C4-2B (cell line): ENCODE measurements around the gene PCF11.

Source experiments
- ZFX ChIP-seq: fragments of 450-650 bp; IDR thresholded peaks from 2 replicates; pipeline ENCODE4 v1.6.1; 2017
- TF ChIP-seq, protein P1 (sequence below): fragments of 450-650 bp; conservative IDR thresholded peaks from 2 replicates; pipeline ENCODE4 v1.5.1; 2017; ENCODE audit warnings: mild to moderate bottlenecking

DNA sequence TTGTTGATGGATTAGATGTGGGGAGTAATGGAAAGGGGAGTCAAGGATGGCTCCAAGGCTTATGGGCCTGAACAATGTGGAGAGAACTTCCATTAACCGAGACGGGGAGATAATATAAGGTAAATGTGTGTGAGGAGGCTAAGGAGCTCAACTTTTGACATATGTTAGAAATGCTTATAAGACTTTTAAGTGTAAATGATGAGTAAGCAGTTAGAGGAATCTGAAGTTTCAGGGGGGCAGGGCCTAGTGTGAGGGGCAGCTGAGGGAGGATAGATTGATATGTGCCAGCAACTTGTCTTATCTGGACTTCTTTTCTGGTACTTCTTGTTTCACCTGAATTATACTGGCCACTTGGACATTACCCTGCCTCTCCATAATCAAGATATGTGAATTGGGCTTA lies 66.5 kb downstream of the PCF11 start:
- TF ChIP-seq, protein P1, sequence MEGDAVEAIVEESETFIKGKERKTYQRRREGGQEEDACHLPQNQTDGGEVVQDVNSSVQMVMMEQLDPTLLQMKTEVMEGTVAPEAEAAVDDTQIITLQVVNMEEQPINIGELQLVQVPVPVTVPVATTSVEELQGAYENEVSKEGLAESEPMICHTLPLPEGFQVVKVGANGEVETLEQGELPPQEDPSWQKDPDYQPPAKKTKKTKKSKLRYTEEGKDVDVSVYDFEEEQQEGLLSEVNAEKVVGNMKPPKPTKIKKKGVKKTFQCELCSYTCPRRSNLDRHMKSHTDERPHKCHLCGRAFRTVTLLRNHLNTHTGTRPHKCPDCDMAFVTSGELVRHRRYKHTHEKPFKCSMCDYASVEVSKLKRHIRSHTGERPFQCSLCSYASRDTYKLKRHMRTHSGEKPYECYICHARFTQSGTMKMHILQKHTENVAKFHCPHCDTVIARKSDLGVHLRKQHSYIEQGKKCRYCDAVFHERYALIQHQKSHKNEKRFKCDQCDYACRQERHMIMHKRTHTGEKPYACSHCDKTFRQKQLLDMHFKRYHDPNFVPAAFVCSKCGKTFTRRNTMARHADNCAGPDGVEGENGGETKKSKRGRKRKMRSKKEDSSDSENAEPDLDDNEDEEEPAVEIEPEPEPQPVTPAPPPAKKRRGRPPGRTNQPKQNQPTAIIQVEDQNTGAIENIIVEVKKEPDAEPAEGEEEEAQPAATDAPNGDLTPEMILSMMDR, result no peak
- no peak for TF ChIP-seq ZFX
